ENCODE data around the gene PSD. TPM values are rescaled to one million over a fixed set of nuclear protein-coding genes. Genes with fewer than 3 reads are reported as not detected.

PSD gene
- total and polyA plus RNA-seq, 2 donors (not counting 3 experiments of a cell fraction or from before 2014, with no cell fraction given), result 0.10 to 0.40 TPM

GRCh38 chr10:102400598-102401341, 17.8 kb downstream of the PSD start:
- dilution Hi-C loops (cut with MboI; ENCODE audit: extremely low pct_ligation_motif_present, low sequenced_read_pairs), result no loop called here

GRCh38 chr10:102400076-102400475, 18.5 kb downstream of the PSD start:
- no peak overlapping the region for H3K4me3 ChIP-seq (replicated peaks in 1 of 3; ENCODE audit: insufficient read depth in 1 of 3, low read depth in 1 of 3, low read length in 3 of 3)
- TF ChIP-seq MYC (IDR thresholded peaks at IDR 0.05; ENCODE audit: low read depth, low read length) (no peak), EZH2 (IDR thresholded peaks at IDR 0.05; ENCODE audit: borderline replicate concordance, low read depth, low read length, severe bottlenecking) (no peak), POLR2A (IDR thresholded peaks at IDR 0.05; ENCODE audit: low read depth, low read length) (no peak), JUN (IDR thresholded peaks at IDR 0.05; ENCODE audit: borderline replicate concordance, insufficient read depth, insufficient read length, low read depth) (no peak), POLR2AphosphoS5 (IDR thresholded peaks at IDR 0.05; ENCODE audit: insufficient read depth, low read depth, low read length) (no peak), CTCF (IDR thresholded peaks at IDR 0.05; ENCODE audit: extremely low read depth in 1 of 2, insufficient read depth in 1 of 2, low read depth in 1 of 2, low read length in 2 of 2) (no peak), GATA2 (IDR thresholded peaks at IDR 0.05; ENCODE audit: insufficient read depth, insufficient read length, low read depth, low read length) (no peak)
- FAIRE-seq (no peak), DNase-seq (ENCODE audit: low read depth, low spot score) (no peak)
- H2AFZ ChIP-seq (ENCODE audit: low read depth, low read length), result no peak overlapping the region
- CTCF ChIA-PET, result interaction anchor here (1.0 to 9.2 kb wide), 16 partner anchors 12 to 233 kb away, joined by 3 to 168 read pairs (median 4); partner anchors contain the start of genes CUEDC2 and FBXL15
- no peak overlapping the region for H3K9ac ChIP-seq (replicated peaks; ENCODE audit: extremely low read depth, insufficient read depth, low read length)
- H3K27ac ChIP-seq (ENCODE audit: insufficient read depth, low read depth, low read length), result no peak overlapping the region
- H3K27me3 ChIP-seq (ENCODE audit: control insufficient read depth in 2 of 2, insufficient read depth in 2 of 2, low read length in 2 of 2), result no peaks in the 10 kb centered on the region
- H3K9me3 ChIP-seq (replicated peaks; ENCODE audit: control insufficient read depth, insufficient read depth, low read length), result no peaks in the 10 kb centered on the region
- H3K79me2 ChIP-seq (ENCODE audit: control insufficient read depth, insufficient read depth, low read length), result no peaks in the 10 kb centered on the region
- POLR2A ChIA-PET, result interaction anchor here (1.0 kb wide), 1 partner anchor 14 kb away, joined by 3 read pairs; no protein-coding TSS in a partner anchor
- H3K36me3 ChIP-seq (ENCODE audit: control insufficient read depth in 2 of 2, extremely low read depth in 1 of 2, insufficient read depth in 2 of 2, low read length in 2 of 2), result peaks cover 0 to 32% of the 10 kb centered on the region in 2 experiments
- dilution Hi-C loops (cut with MboI; ENCODE audit: extremely low pct_ligation_motif_present, low sequenced_read_pairs), result no loop called here
- H4K20me1 ChIP-seq (replicated peaks; ENCODE audit: control insufficient read depth, extremely low read depth, insufficient read depth, low read length), result no peaks in the 10 kb centered on the region
- H3K4me1 ChIP-seq (ENCODE audit: control insufficient read depth, extremely low read depth, insufficient read depth, low read length), result peaks cover 10% of the 10 kb centered on the region
- intact Hi-C loops (cut with micrococcal nuclease), result no loop called here
- no peak overlapping the region for H3K4me2 ChIP-seq (ENCODE audit: insufficient read depth, low read length)
- BruUV-seq (replicated peaks), result no TSS peak
- no peaks in the 10 kb centered on the region for H3K9me1 ChIP-seq (replicated peaks; ENCODE audit: control insufficient read depth, extremely low read depth, insufficient read depth, low read length)

More at GRCh38 chr10:102400598-102401341, 17.8 kb downstream of the PSD start:
- Histone ChIP-seq H4K20me1 (replicated peaks; ENCODE audit: control insufficient read depth, extremely low read depth, insufficient read depth, low read length) (no peaks in the 10 kb centered on the region), H3K27ac (ENCODE audit: insufficient read depth, low read depth, low read length) (no peak overlapping the region), H3K4me3 (replicated peaks in 1 of 3; ENCODE audit: insufficient read depth in 1 of 3, low read depth in 1 of 3, low read length in 3 of 3) (no peak overlapping the region), H3K79me2 (ENCODE audit: control insufficient read depth, insufficient read depth, low read length) (no peaks in the 10 kb centered on the region), H3K36me3 (ENCODE audit: control insufficient read depth in 2 of 2, extremely low read depth in 1 of 2, insufficient read depth in 2 of 2, low read length in 2 of 2) (peaks cover 0 to 32% of the 10 kb centered on the region in 2 experiments), H2AFZ (ENCODE audit: low read depth, low read length) (no peak overlapping the region), H3K4me1 (ENCODE audit: control insufficient read depth, extremely low read depth, insufficient read depth, low read length) (peaks cover 10% of the 10 kb centered on the region), H3K4me2 (ENCODE audit: insufficient read depth, low read length) (no peak overlapping the region), H3K9me3 (replicated peaks; ENCODE audit: control insufficient read depth, insufficient read depth, low read length) (no peaks in the 10 kb centered on the region), H3K9ac (replicated peaks; ENCODE audit: extremely low read depth, insufficient read depth, low read length) (no peak overlapping the region), H3K9me1 (replicated peaks; ENCODE audit: control insufficient read depth, extremely low read depth, insufficient read depth, low read length) (no peaks in the 10 kb centered on the region), H3K27me3 (ENCODE audit: control insufficient read depth in 2 of 2, insufficient read depth in 2 of 2, low read length in 2 of 2) (no peaks in the 10 kb centered on the region)
- intact Hi-C loops (cut with micrococcal nuclease), result no loop called here
- no peak for TF ChIP-seq EZH2 (IDR thresholded peaks at IDR 0.05; ENCODE audit: borderline replicate concordance, low read depth, low read length, severe bottlenecking)
- TF ChIP-seq FOS (IDR thresholded peaks at IDR 0.05; ENCODE audit: borderline replicate concordance, insufficient read depth, low read length), result no peak
- TF ChIP-seq MYC (IDR thresholded peaks at IDR 0.05; ENCODE audit: low read depth, low read length), result no peak
- no TSS peak for BruUV-seq (replicated peaks)
- no peak for FAIRE-seq
- DNase-seq (ENCODE audit: low read depth, low spot score), result no peak
- ChIA-PET CTCF (interaction anchor here (1.0 to 9.2 kb wide), 5 partner anchors 13 to 183 kb away, joined by 3 to 168 read pairs (median 4); no protein-coding TSS in a partner anchor), POLR2A (no interaction called here)
